IMR-90 (cell line): ENCODE measurements around the gene MEN1. TPM values are rescaled to one million over a fixed set of nuclear protein-coding genes. Genes with fewer than 3 reads are reported as not detected.

Source experiments
- ATAC-seq: fragments of 200-7000 bp; cut with Tn5 transposase; 2 replicates; pipeline ENCODE4 v1.9.1; 2020; ENCODE audit warnings: low read depth, mild to moderate bottlenecking, moderate library complexity
- BruUV-seq: library from RNA; stranded (reverse); fragments of 400-500 nt; replicated peaks from 2 replicates; lab custom pipeline; 2021; lab: Mats Ljungman, UMichigan
- CTCF ChIA-PET: fragments of 300-600 bp; formaldehyde crosslinking; extraction: SDS; loops from one replicate; lab custom pipeline; 2021; ENCODE audit warnings: antibody characterized with exemption; lab: Yijun Ruan, JAX
- POLR2A ChIA-PET: fragments of 300-600 bp; sonication (Branson Sonifier 250); formaldehyde crosslinking; loops from one replicate; lab custom pipeline; 2022; ENCODE audit warnings: antibody characterized with exemption; ENCODE audit not compliant: unreplicated experiment; lab: Charles Lee
- DNase-seq: peaks from one replicate; pipeline ENCODE4 v3.0.0; 2013
- H2AFZ ChIP-seq: replicated peaks from 2 replicates; pipeline ENCODE3; 2013; ENCODE audit warnings: low read length, mild to moderate bottlenecking; ENCODE audit not compliant: poor library complexity
- H2AK5ac ChIP-seq: 2 replicates; pipeline ENCODE4 v1.6.1; 2013; ENCODE audit warnings: low read depth, low read length, inconsistent platforms
- H2AK9ac ChIP-seq: replicated peaks from 2 replicates; pipeline ENCODE3; 2013; ENCODE audit warnings: mild to moderate bottlenecking, low read depth, low read length, moderate library complexity; ENCODE audit not compliant: poor library complexity
- H2BK120ac ChIP-seq: 2 replicates; pipeline ENCODE4 v1.6.1; 2013; ENCODE audit warnings: low read depth, low read length, inconsistent platforms
- H2BK15ac ChIP-seq: 3 replicates; pipeline ENCODE4 v1.6.1; 2013; ENCODE audit warnings: low read depth, low read length, inconsistent platforms
- H2BK20ac ChIP-seq: 2 replicates; pipeline ENCODE4 v1.6.1; 2013; ENCODE audit warnings: low read depth, mild to moderate bottlenecking, inconsistent platforms, low read length, moderate library complexity
- H2BK5ac ChIP-seq: 2 replicates; pipeline ENCODE4 v1.6.1; 2013; ENCODE audit warnings: mild to moderate bottlenecking, low read depth, low read length, inconsistent platforms; ENCODE audit not compliant: poor library complexity, severe bottlenecking
- H3K14ac ChIP-seq: replicated peaks from 2 replicates; pipeline ENCODE4 v1.6.1; 2013; ENCODE audit warnings: low read depth, low read length, inconsistent platforms
- H3K18ac ChIP-seq: 2 replicates; pipeline ENCODE4 v1.6.1; 2013; ENCODE audit warnings: low read depth, low read length, control low read depth
- H3K23ac ChIP-seq: 2 replicates; pipeline ENCODE4 v1.6.1; 2013; ENCODE audit warnings: low read depth, low read length, inconsistent platforms
- H3K27ac ChIP-seq: 2 replicates; pipeline ENCODE4 v1.5.1; 2013; ENCODE audit warnings: mild to moderate bottlenecking, control low read depth, low read length; ENCODE audit not compliant: insufficient read depth
- H3K27me3 ChIP-seq: 2 replicates; pipeline ENCODE4 v1.6.1; 2013; ENCODE audit warnings: low read length; ENCODE audit not compliant: control insufficient read depth, insufficient read depth
- H3K36me3 ChIP-seq: 2 replicates; pipeline ENCODE4 v1.6.1; 2013; ENCODE audit warnings: low read length, mixed read lengths; ENCODE audit not compliant: control insufficient read depth, insufficient read depth
- H3K4ac ChIP-seq: 2 replicates; pipeline ENCODE4 v1.6.1; 2013; ENCODE audit warnings: low read depth, low read length, inconsistent platforms
- H3K4me1 ChIP-seq: 2 replicates; pipeline ENCODE4 v1.6.1; 2013; ENCODE audit warnings: low read length, mixed read lengths; ENCODE audit not compliant: control insufficient read depth, insufficient read depth
- H3K4me2 ChIP-seq: 2 replicates; pipeline ENCODE4 v1.6.1; 2013; ENCODE audit warnings: low read depth, mild to moderate bottlenecking, control low read depth, low read length, moderate library complexity
- H3K4me3 ChIP-seq: 2 replicates; pipeline ENCODE4 v1.5.1; 2013; ENCODE audit warnings: low read depth, mild to moderate bottlenecking, control low read depth, low read length, moderate library complexity; ENCODE audit not compliant: insufficient read depth
- H3K56ac ChIP-seq: 2 replicates; pipeline ENCODE4 v1.6.1; 2013; ENCODE audit warnings: low read length, inconsistent platforms; ENCODE audit not compliant: insufficient read depth; ENCODE audit errors: extremely low read depth
- H3K79me1 ChIP-seq, 2 experiments: 2 replicates each; pipeline ENCODE4 v1.6.1; 2013; ENCODE audit warnings: low read length in 2 of 2, inconsistent platforms in 1 of 2, low read depth in 1 of 2
- H3K9ac ChIP-seq: 2 replicates; pipeline ENCODE4 v1.6.1; 2013; ENCODE audit warnings: low read depth, low read length, control low read depth
- H3K9me1 ChIP-seq: 2 replicates; pipeline ENCODE4 v1.6.1; 2013; ENCODE audit warnings: low read length, inconsistent platforms; ENCODE audit not compliant: insufficient read depth
- H3K9me3 ChIP-seq: 2 replicates; pipeline ENCODE4 v1.6.1; 2013; ENCODE audit warnings: low read length; ENCODE audit not compliant: control insufficient read depth, insufficient read depth
- H4K20me1 ChIP-seq: 2 replicates; pipeline ENCODE4 v1.6.1; 2013; ENCODE audit warnings: low read length, inconsistent platforms; ENCODE audit not compliant: insufficient read depth
- H4K5ac ChIP-seq: 2 replicates; pipeline ENCODE4 v1.6.1; 2013; ENCODE audit warnings: mild to moderate bottlenecking, low read depth, low read length, control low read depth
- H4K8ac ChIP-seq, 2 experiments: 2 replicates each; pipeline ENCODE4 v1.6.1; 2013; ENCODE audit warnings: low read depth in 2 of 2, low read length in 2 of 2, control low read depth in 1 of 2, inconsistent platforms in 1 of 2
- H4K91ac ChIP-seq: 2 replicates; pipeline ENCODE4 v1.6.1; 2013; ENCODE audit warnings: low read depth, low read length, inconsistent platforms; ENCODE audit not compliant: insufficient read depth
- BHLHE40 ChIP-seq: fragments of 150-350 bp; IDR thresholded peaks from 2 replicates; pipeline ENCODE4 v1.6.1; 2016; ENCODE audit warnings: mild to moderate bottlenecking, low read depth, low read length
- CEBPB ChIP-seq: IDR thresholded peaks from 2 replicates; pipeline ENCODE4 v1.6.1; 2012; ENCODE audit warnings: low read depth, low read length, improper control_type of control experiment
- CHD1 ChIP-seq: IDR thresholded peaks from 2 replicates; pipeline ENCODE4 v1.6.1; 2012; ENCODE audit warnings: low read depth, low read length, improper control_type of control experiment
- CTCF ChIP-seq: conservative IDR thresholded peaks from 2 replicates; pipeline ENCODE4 v1.5.1; 2012; ENCODE audit warnings: mild to moderate bottlenecking, low read depth, low read length, improper control_type of control experiment
- FOS ChIP-seq: fragments of 150-350 bp; IDR thresholded peaks from 2 replicates; pipeline ENCODE4 v1.6.1; 2016; ENCODE audit warnings: low read depth, low read length
- MAFK ChIP-seq: IDR thresholded peaks from 2 replicates; pipeline ENCODE4 v1.6.1; 2012; ENCODE audit warnings: low read depth, low read length, improper control_type of control experiment
- MAZ ChIP-seq: IDR thresholded peaks from 2 replicates; pipeline ENCODE4 v1.6.1; 2012; ENCODE audit warnings: low read depth, mild to moderate bottlenecking, low read length, improper control_type of control experiment, moderate library complexity, borderline replicate concordance
- MXI1 ChIP-seq: IDR thresholded peaks from 2 replicates; pipeline ENCODE4 v1.6.1; 2012; ENCODE audit warnings: low read depth, mild to moderate bottlenecking, low read length, moderate library complexity, borderline replicate concordance
- NFE2L2 ChIP-seq: fragments of 150-350 bp; IDR thresholded peaks from 2 replicates; pipeline ENCODE4 v1.6.1; 2016; ENCODE audit warnings: low read depth, mild to moderate bottlenecking, low read length
- POLR2A ChIP-seq: IDR thresholded peaks from 2 replicates; pipeline ENCODE4 v1.6.1; 2012; ENCODE audit warnings: mild to moderate bottlenecking, low read depth, low read length
- RCOR1 ChIP-seq: IDR thresholded peaks from 2 replicates; pipeline ENCODE4 v1.6.1; 2012; ENCODE audit warnings: mild to moderate bottlenecking, low read length, improper control_type of control experiment; ENCODE audit not compliant: insufficient replicate concordance
- SMC3 ChIP-seq: fragments of 150-350 bp; IDR thresholded peaks from 2 replicates; pipeline ENCODE4 v1.6.1; 2016; ENCODE audit warnings: low read depth, mild to moderate bottlenecking, antibody characterized with exemption, low read length, moderate library complexity
- USF2 ChIP-seq: fragments of 150-350 bp; IDR thresholded peaks from 2 replicates; pipeline ENCODE4 v1.6.1; 2017; ENCODE audit warnings: mild to moderate bottlenecking, antibody characterized with exemption, low read length, low read depth
- WGBS, 2 experiments: methylation state at CpG; one replicate each; pipeline versions ENCODE4 v1.1.5 to v1.1.7; 2013; ENCODE audit warnings: missing lambda C conversion rate in 2 of 2; ENCODE audit not compliant: insufficient read length in 1 of 2; ENCODE audit errors: extremely low coverage in 2 of 2; 5-methylcytosine and 5-hydroxymethylcytosine counted together
- dilution Hi-C: fragments of 300-500 bp; cut with HindIII; formaldehyde crosslinking; loops from one replicate; pipeline ENCODE4 v1.14.3; 2018; ENCODE audit warnings: low sequenced_read_pairs; ENCODE audit not compliant: unreplicated experiment
- in situ Hi-C: fragments of 300-500 bp; cut with MboI; formaldehyde crosslinking; loops from 3 replicates; pipeline ENCODE4 v1.14.3; 2019; ENCODE audit warnings: low sequenced_read_pairs, inconsistent platforms, mixed read lengths
- intact Hi-C: fragments of 100-400 bp; cut with micrococcal nuclease; formaldehyde crosslinking; loops from 2 replicates; pipeline ENCODE4 v1.10.0; 2022
- polyA plus RNA-seq, 3 experiments: library from polyadenylated mRNA; depleted of rRNA; stranded (reverse); fragments of >200 nt; gene quantifications; 2 replicates each; pipeline ENCODE4 v1.2.3, GENCODE V29; 2012; ENCODE audit warnings: low replicate concordance in 1 of 3
- total RNA-seq: library from RNA; depleted of rRNA; stranded (reverse); fragments of >200 nt; gene quantifications from 2 replicates; pipeline ENCODE4 v1.2.3, GENCODE V29; 2012

Gene MEN1
- total and polyA plus RNA-seq, 2 of the 4 experiments (the other 2 are of a cell fraction): 8.8 to 35.7 TPM

GRCh38 chr11:64854534-64855502 is 44.5 kb upstream of the MEN1 start (continued):
- TF ChIP-seq RCOR1 (peak; percentile 84), CEBPB (no peak), FOS (peak; percentile 100)

GRCh38 chr11:64854157-64854533 is 43.8 kb upstream of the MEN1 start:
- Histone ChIP-seq H2AFZ (peak overlapping the region; percentile 23), H2AK5ac (peak overlapping the region; percentile 100), H3K18ac (peak overlapping the region; percentile 67; the same call in 1 of the 2 replicates), H3K4me2 (no peak overlapping the region), H4K20me1 (peaks cover 5% of the 10 kb centered on the region; the same call in 1 of the 2 replicates), H4K8ac (peak overlapping the region; percentile 56 to 96; a peak in 3 of 4 replicates), H3K4me3 (no peak overlapping the region), H2BK20ac (peak overlapping the region; percentile 93), H3K4me1 (peaks cover 38% of the 10 kb centered on the region), H3K56ac (no peak overlapping the region), H2AK9ac (peak overlapping the region; percentile 97), H2BK15ac (peak overlapping the region; percentile 69; the same call in 2 of the 3 replicates), H3K79me1 (peaks cover 28 to 82% of the 10 kb centered on the region in 2 experiments), H3K4ac (peak overlapping the region; percentile 99), H3K27ac (peak overlapping the region; percentile 59), H3K36me3 (peaks cover 43% of the 10 kb centered on the region), H4K91ac (peak overlapping the region; percentile 97), H3K14ac (peak overlapping the region; percentile 79; the same call in 1 of the 2 replicates), H3K9me1 (peaks cover 25% of the 10 kb centered on the region), H2BK5ac (peak overlapping the region; percentile 66), H3K27me3 (no peaks in the 10 kb centered on the region), H2BK120ac (peak overlapping the region; percentile 95), H4K5ac (peak overlapping the region; percentile 25), H3K23ac (no peak overlapping the region), H3K9ac (no peak overlapping the region), H3K9me3 (no peaks in the 10 kb centered on the region)
- intact Hi-C loops (loop anchor here (2.0 kb wide), 1 partner anchor 63 kb away; the partner anchor contains the start of gene ATG2A), dilution Hi-C loops (no loop called here), in situ Hi-C loops (no loop called here)
- WGBS, 2 experiments: 93% methylated on average over 23 of the region's 25 CpGs; no CpG with 5 or more reads in 1 of the 2 experiments
- no TSS peak for BruUV-seq
- ATAC-seq (no peak), DNase-seq (no peak)
- ChIA-PET POLR2A (no interaction called here), CTCF (no interaction called here)
- TF ChIP-seq BHLHE40 (no peak), USF2 (no peak), CHD1 (no peak), MXI1 (no peak), CTCF (no peak), NFE2L2 (no peak), MAFK (no peak), MAZ (no peak), POLR2A (no peak), SMC3 (no peak), CEBPB (no peak)
